ENCODE measurements around the gene PCDHGA6.
A peak's percentile ranks its signal among the peaks of the same experiment; 100 is the strongest.
"Not testable (repeated sequence)": the region's sequence is repeated elsewhere in the genome, so short reads cannot be mapped to it uniquely, and the experiment has no call there.

Gene PCDHGA6

GRCh38 chr5:141392429-141393198 is 18.9 kb downstream of the PCDHGA6 start, which contains the start of gene PCDHGA8:
Gene PCDHGA8 (plus strand): TSS chr5:141392633. CDS start chr5:141392814, 181 bp downstream.
- DNase-seq (ENCODE audit: low read depth), result no peak

- no peak for DNase-seq (ENCODE audit: low read depth)
Measured at GRCh38 chr5:141393267-141393666, 19.6 kb downstream of the PCDHGA6 start.

GRCh38 chr5:141394401-141395187 is 20.9 kb downstream of the PCDHGA6 start:
- not testable (repeated sequence) for DNase-seq (ENCODE audit: low read depth)

GRCh38 chr5:141397756-141398551 is 24.3 kb downstream of the PCDHGA6 start, which contains the start of gene PCDHGB5:
Gene PCDHGB5 (plus strand): TSS chr5:141397947. CDS start chr5:141398128, 181 bp downstream.
- DNase-seq (ENCODE audit: low read depth), result peak; percentile 44

- DNase-seq (ENCODE audit: low read depth), result no peak
Measured at GRCh38 chr5:141398608-141399007, 24.9 kb downstream of the PCDHGA6 start.

GRCh38 chr5:141399555-141400258 is 26.0 kb downstream of the PCDHGA6 start:
- DNase-seq (ENCODE audit: low read depth), result no peak

GRCh38 chr5:141402553-141403243 is 29.0 kb downstream of the PCDHGA6 start, which contains the start of gene PCDHGA9:
Gene PCDHGA9 (plus strand): TSS chr5:141402778. CDS start chr5:141402953, 175 bp downstream.
- peak; percentile 41 for DNase-seq (ENCODE audit: low read depth)

GRCh38 chr5:141403387-141403786 is 29.7 kb downstream of the PCDHGA6 start:
- DNase-seq (ENCODE audit: low read depth), result no peak

GRCh38 chr5:141407790-141408505 is 34.3 kb downstream of the PCDHGA6 start, which contains the start of gene PCDHGB6:
Gene PCDHGB6 (plus strand): TSS chr5:141408021. CDS start chr5:141408203, 182 bp downstream.
- peak; percentile 34 for DNase-seq (ENCODE audit: low read depth)

- DNase-seq (ENCODE audit: low read depth), result no peak
Measured at GRCh38 chr5:141409598-141410306, 36.1 kb downstream of the PCDHGA6 start.

- DNase-seq (ENCODE audit: low read depth), result no peak
Measured at GRCh38 chr5:141411575-141411974, 37.9 kb downstream of the PCDHGA6 start.

- peak; percentile 72 for DNase-seq (ENCODE audit: low read depth)
Measured at GRCh38 chr5:141412854-141413539, 39.3 kb downstream of the PCDHGA6 start, which contains the start of gene PCDHGA10. Gene PCDHGA10 (plus strand): TSS chr5:141412987. CDS start chr5:141413176, 189 bp downstream.

GRCh38 chr5:141413540-141414069 is 39.9 kb downstream of the PCDHGA6 start:
- DNase-seq (ENCODE audit: low read depth), result no peak

- DNase-seq (ENCODE audit: low read depth), result not testable (repeated sequence)
Measured at GRCh38 chr5:141414548-141415274, 41.0 kb downstream of the PCDHGA6 start.

- DNase-seq (ENCODE audit: low read depth), result not testable (repeated sequence)
Measured at GRCh38 chr5:141415275-141415618, 41.6 kb downstream of the PCDHGA6 start.

- DNase-seq (ENCODE audit: low read depth), result peak; percentile 82
Measured at GRCh38 chr5:141417494-141418172, 43.9 kb downstream of the PCDHGA6 start, which contains the start of gene PCDHGB7. Gene PCDHGB7 (plus strand): TSS chr5:141417677. CDS start chr5:141417860, 183 bp downstream.
